ENCODE measurements around the gene STRIP1.

DNA sequence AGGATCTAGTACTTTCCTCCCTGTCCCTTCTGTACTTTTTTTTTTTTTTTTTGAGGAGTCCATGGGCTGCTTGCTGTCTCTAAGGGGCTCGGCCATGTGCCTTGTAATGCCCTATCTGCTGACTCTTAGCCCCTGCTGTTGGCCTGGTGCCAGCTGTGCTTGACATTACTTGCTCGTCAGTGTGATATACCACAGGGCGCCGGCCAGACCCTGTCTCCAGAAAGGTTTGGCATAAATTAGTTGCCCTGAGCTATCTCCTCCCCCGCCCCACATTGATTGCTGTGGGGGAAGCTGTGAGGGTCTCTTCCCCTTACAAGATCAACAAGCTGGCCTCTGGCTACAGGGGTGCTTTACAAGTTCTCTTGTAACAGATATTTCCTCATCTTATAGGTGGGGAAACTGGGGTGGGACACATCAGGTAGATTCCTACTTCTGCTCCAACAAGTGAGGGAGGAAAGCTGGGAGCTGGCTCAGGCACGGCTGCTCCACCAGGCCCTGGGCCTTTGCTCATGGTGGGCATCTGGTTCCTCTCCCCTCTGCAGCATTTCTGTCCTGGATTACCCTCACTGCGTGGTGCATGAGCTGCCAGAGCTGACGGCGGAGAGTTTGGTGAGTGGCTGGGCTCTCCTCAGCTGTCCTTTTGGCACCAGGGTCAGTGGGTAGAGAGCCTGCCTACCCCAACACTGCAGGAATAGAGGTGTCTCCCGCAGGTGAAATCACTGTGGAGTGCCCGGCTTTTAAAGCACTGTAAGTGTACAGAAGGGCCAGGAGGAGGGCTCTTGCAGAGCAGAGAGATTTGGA is 15.6 kb downstream of the STRIP1 start:
- TF ChIP-seq, protein P1, sequence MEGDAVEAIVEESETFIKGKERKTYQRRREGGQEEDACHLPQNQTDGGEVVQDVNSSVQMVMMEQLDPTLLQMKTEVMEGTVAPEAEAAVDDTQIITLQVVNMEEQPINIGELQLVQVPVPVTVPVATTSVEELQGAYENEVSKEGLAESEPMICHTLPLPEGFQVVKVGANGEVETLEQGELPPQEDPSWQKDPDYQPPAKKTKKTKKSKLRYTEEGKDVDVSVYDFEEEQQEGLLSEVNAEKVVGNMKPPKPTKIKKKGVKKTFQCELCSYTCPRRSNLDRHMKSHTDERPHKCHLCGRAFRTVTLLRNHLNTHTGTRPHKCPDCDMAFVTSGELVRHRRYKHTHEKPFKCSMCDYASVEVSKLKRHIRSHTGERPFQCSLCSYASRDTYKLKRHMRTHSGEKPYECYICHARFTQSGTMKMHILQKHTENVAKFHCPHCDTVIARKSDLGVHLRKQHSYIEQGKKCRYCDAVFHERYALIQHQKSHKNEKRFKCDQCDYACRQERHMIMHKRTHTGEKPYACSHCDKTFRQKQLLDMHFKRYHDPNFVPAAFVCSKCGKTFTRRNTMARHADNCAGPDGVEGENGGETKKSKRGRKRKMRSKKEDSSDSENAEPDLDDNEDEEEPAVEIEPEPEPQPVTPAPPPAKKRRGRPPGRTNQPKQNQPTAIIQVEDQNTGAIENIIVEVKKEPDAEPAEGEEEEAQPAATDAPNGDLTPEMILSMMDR (conservative IDR thresholded peaks at IDR 0.05 in 1 of 2, IDR thresholded peaks at IDR 0.05 in 1 of 2; ENCODE audit: extremely low read depth in 1 of 2, insufficient read depth in 1 of 2, low read depth in 1 of 2, low read length in 2 of 2): no peak
- TF ChIP-seq EZH2 (IDR thresholded peaks at IDR 0.05; ENCODE audit: borderline replicate concordance, low read length): no peak
